ENCODE data around the gene BDNF. TPM values are rescaled to one million over a fixed set of nuclear protein-coding genes. Genes with fewer than 3 reads are reported as not detected.

Gene BDNF
- polyA plus RNA-seq, 1 experiment = 47.4 TPM

DNA sequence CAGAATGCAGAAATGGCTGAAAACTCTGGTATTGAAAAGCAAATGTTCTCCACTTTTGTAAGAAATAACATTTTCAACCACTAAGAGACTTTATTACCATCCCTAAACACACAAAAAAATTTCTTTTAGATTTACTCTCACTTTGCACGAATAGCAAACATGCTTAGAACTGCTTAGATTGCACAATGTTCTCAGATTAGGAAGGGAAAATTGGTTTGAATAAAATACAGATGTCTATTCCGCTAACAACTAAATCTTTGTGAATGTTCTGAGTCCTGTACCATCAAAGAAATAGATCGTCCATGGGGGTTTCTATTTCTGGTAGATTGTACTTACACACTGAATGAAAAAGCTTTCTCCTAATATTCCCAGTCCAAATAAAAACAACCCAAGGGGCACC lies 40.1 kb downstream of the BDNF start:
- H3K36me3 ChIP-seq (ENCODE audit: control insufficient read depth, insufficient read depth, low read length) = peaks cover 15% of the 10 kb centered on the region
- ChIA-PET CTCF (no interaction called here), POLR2A (no interaction called here)
- TF ChIP-seq, protein P1, sequence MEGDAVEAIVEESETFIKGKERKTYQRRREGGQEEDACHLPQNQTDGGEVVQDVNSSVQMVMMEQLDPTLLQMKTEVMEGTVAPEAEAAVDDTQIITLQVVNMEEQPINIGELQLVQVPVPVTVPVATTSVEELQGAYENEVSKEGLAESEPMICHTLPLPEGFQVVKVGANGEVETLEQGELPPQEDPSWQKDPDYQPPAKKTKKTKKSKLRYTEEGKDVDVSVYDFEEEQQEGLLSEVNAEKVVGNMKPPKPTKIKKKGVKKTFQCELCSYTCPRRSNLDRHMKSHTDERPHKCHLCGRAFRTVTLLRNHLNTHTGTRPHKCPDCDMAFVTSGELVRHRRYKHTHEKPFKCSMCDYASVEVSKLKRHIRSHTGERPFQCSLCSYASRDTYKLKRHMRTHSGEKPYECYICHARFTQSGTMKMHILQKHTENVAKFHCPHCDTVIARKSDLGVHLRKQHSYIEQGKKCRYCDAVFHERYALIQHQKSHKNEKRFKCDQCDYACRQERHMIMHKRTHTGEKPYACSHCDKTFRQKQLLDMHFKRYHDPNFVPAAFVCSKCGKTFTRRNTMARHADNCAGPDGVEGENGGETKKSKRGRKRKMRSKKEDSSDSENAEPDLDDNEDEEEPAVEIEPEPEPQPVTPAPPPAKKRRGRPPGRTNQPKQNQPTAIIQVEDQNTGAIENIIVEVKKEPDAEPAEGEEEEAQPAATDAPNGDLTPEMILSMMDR (IDR thresholded peaks at IDR 0.05; ENCODE audit: insufficient read depth, low read depth, low read length) = no peak
- H3K27me3 ChIP-seq (ENCODE audit: control insufficient read depth, insufficient read depth, low read length) = no peaks in the 10 kb centered on the region
- no peak overlapping the region for H3K4me3 ChIP-seq (ENCODE audit: low read depth, low read length)
- no peak for DNase-seq (ENCODE audit: low read depth)

DNA sequence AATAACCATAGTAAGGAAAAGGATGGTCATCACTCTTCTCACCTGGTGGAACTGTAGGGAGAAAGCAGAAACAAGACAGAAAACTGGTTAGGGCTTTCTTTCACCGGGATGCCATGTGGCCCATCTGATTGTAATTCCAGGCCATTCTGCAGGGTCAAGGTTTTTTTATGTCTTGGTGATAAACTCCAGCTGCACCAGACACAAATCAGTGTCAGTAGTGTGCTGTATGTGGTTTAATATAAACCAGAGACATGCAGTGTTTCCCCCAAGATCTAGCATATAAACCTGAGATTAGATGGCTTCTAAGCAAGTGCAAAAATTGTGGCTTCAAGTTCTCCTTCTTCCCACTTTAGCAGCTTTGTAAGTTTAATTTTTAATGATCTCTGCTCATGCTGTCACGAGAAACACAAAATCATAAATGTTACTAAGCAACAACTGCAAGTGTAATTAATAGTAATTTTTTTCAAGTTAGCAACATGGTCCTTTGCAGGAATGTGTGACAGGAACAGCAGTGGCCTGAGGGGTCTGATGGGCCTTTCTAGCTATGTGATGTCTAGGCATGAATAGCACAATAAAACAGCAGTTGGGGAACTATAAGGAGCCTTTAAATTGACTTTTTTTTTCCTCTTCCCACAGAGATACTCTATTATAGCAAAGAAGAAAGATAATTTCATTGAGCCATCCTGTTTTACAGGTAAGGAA lies 41.6 kb downstream of the BDNF start:
- Histone ChIP-seq H3K4me3 (ENCODE audit: low read depth, low read length) (no peak overlapping the region), H3K36me3 (ENCODE audit: control insufficient read depth, insufficient read depth, low read length) (peaks cover 13% of the 10 kb centered on the region), H3K27me3 (ENCODE audit: control insufficient read depth, insufficient read depth, low read length) (no peaks in the 10 kb centered on the region)
- TF ChIP-seq, protein P1 (IDR thresholded peaks at IDR 0.05; ENCODE audit: insufficient read depth, low read depth, low read length) = no peak
- ChIA-PET CTCF (no interaction called here), POLR2A (no interaction called here)
- no peak for DNase-seq (ENCODE audit: low read depth)

DNA sequence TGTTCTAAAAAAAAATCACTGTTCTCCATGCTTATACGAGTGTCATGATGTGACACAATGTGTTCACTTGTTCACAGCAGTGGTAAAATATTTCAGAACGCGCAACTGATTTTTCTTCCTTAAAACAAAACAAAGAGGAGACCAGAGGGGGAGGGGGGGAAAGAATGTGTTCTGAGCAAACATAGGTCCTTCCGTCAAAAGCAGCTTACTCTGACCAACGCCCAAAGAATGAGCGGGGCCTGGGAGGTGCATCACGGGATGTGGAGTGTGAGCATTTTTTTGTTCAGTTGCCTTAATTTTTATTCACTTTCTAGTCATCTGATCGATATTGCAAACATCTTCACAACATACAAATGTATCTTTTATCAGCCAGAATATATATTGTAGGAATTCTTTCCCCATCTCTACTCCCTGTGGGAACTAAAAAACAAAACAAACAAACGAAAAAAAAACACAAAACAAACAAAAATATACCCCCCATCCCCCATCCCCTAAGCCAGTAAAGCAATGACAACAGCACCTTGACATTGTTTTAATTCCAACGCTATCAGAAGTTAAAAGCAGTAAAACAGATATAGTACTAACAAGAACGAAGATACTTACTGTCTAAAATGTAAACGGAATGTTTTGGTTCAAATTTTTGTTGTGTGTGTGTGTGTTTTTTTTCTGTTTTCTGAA lies 43.3 kb downstream of the BDNF start:
- POLR2A ChIA-PET = no interaction called here
- Histone ChIP-seq H3K36me3 (ENCODE audit: control insufficient read depth, insufficient read depth, low read length) (peaks cover 13% of the 10 kb centered on the region), H3K27me3 (ENCODE audit: control insufficient read depth, insufficient read depth, low read length) (no peaks in the 10 kb centered on the region), H3K4me3 (ENCODE audit: low read depth, low read length) (no peak overlapping the region)
- DNase-seq (ENCODE audit: low read depth) = no peak
- CTCF ChIA-PET = no interaction called here
- TF ChIP-seq, protein P1 (IDR thresholded peaks at IDR 0.05; ENCODE audit: insufficient read depth, low read depth, low read length) = no peak

DNA sequence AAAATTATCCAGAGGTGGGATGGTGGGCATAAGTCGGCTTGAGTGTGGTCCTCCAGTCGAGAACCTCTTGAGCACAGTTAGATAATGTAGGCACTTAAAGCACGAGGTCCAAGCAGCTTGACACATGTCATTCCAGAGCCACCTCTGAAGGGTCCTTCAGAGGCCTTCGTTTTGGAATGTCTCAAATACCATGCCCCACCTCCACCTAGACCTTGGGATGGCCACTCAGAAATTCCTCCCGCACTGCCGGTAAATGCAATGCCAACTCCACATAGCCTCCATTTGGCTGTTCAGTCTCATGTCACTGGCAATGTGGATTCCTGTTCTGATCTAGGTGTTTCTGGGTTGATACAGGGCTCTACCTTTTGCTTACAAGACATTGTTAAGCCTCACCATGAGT lies 43.9 kb downstream of the BDNF start:
- no peak for DNase-seq (ENCODE audit: low read depth)
- H3K36me3 ChIP-seq (ENCODE audit: control insufficient read depth, insufficient read depth, low read length) = peaks cover 13% of the 10 kb centered on the region
- POLR2A ChIA-PET = no interaction called here
- no peak overlapping the region for H3K4me3 ChIP-seq (ENCODE audit: low read depth, low read length)
- H3K27me3 ChIP-seq (ENCODE audit: control insufficient read depth, insufficient read depth, low read length) = no peaks in the 10 kb centered on the region
- TF ChIP-seq, protein P1 (IDR thresholded peaks at IDR 0.05; ENCODE audit: insufficient read depth, low read depth, low read length) = no peak
- CTCF ChIA-PET = no interaction called here

DNA sequence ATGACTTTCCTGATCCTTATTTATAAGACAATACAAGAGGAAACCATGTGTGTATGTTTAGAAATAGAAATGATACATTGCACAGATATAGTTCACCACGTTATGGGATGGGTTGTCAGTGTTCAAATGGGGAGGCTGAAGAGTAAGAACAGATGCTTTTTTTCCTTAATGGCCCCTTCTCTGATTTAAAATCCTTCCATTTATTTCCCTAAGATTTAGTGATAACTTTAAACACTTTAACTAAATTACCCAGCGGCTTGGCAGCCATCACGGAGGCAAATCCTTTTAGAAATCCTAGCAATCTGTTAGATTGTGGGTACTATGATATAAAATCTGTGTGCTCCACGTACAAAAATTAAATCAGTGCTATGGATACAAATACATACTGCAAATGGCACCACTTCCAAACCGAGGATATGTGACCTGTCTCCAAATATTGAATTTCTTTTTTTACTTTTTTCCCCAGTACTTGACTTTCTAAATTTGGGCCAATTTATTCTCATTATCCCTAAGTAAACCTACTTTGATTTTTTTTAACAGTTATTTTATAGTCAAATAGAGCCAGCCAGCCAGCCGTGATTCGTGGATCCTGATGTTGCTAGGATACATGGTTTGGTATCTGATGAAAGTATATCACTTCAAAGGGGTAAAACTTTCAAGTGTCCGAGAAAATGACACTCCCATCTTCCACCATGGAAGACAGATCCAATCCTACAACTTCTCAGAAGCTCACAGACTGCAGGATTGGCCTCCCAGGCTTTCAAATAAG lies 46.1 kb downstream of the BDNF start:
- ChIA-PET POLR2A (no interaction called here), CTCF (no interaction called here)
- H3K27me3 ChIP-seq (ENCODE audit: control insufficient read depth, insufficient read depth, low read length) = no peaks in the 10 kb centered on the region
- H3K4me3 ChIP-seq (ENCODE audit: low read depth, low read length) = no peak overlapping the region
- TF ChIP-seq, protein P1 (IDR thresholded peaks at IDR 0.05; ENCODE audit: insufficient read depth, low read depth, low read length) = no peak
- DNase-seq (ENCODE audit: low read depth) = no peak
- peaks cover 11% of the 10 kb centered on the region for H3K36me3 ChIP-seq (ENCODE audit: control insufficient read depth, insufficient read depth, low read length)
